Choroid plexus epithelial cell (primary cell): ENCODE data around the gene PRKG1.

Source experiments
- DNase-seq: peaks from one replicate; pipeline ENCODE4 v3.0.0-alpha.2; 2010; ENCODE audit warnings: low read depth
- H3K4me3 ChIP-seq: 2 replicates; pipeline ENCODE4 v1.5.1; 2011; ENCODE audit warnings: low read depth, mild to moderate bottlenecking, control low read depth, low read length, moderate library complexity
- CTCF ChIP-seq: conservative IDR thresholded peaks from 2 replicates; pipeline ENCODE4 v1.5.1; 2011; ENCODE audit warnings: low read depth, mild to moderate bottlenecking, control low read depth, inconsistent platforms, low read length, moderate library complexity

The PRKG1 gene

GRCh38 chr10:51074238-51075028 is at the start of gene PRKG1:
PRKG1 (plus strand) TSS chr10:51074487.
- H3K4me3 ChIP-seq: peak within 1 kb of the TSS; percentile 72
- peak; percentile 75 for DNase-seq
- no peak for TF ChIP-seq CTCF

- no peak for TF ChIP-seq CTCF
Observed at GRCh38 chr10:51028420-51028819, 45.9 kb upstream of the PRKG1 start.

GRCh38 chr10:51029172-51029641 is 45.1 kb upstream of the PRKG1 start:
- H3K4me3 ChIP-seq: no peak overlapping the region

More at GRCh38 chr10:51028420-51028819, 45.9 kb upstream of the PRKG1 start:
- no peak overlapping the region for H3K4me3 ChIP-seq
- DNase-seq: no peak

GRCh38 chr10:51030480-51030879 is 43.8 kb upstream of the PRKG1 start:
- peak; percentile 11 for DNase-seq
- H3K4me3 ChIP-seq: no peak overlapping the region
- TF ChIP-seq CTCF: no peak

More at GRCh38 chr10:51029172-51029641, 45.1 kb upstream of the PRKG1 start:
- no peak for DNase-seq
- no peak for TF ChIP-seq CTCF

- DNase-seq: peak; percentile 4
- H3K4me3 ChIP-seq: no peak overlapping the region
- TF ChIP-seq CTCF: no peak
Observed at GRCh38 chr10:51031950-51032349, 42.3 kb upstream of the PRKG1 start.

GRCh38 chr10:51034769-51035168 is 39.5 kb upstream of the PRKG1 start:
- TF ChIP-seq CTCF: no peak
- DNase-seq: no peak
- no peak overlapping the region for H3K4me3 ChIP-seq

- no peak overlapping the region for H3K4me3 ChIP-seq
- DNase-seq: no peak
- no peak for TF ChIP-seq CTCF
Observed at GRCh38 chr10:51035344-51035743, 38.9 kb upstream of the PRKG1 start.
